Measurements from ENCODE around the gene TRIM54.
"Not testable (repeated sequence)": the region's sequence is repeated elsewhere in the genome, so short reads cannot be mapped to it uniquely, and the experiment has no call there.

Gene TRIM54

DNA sequence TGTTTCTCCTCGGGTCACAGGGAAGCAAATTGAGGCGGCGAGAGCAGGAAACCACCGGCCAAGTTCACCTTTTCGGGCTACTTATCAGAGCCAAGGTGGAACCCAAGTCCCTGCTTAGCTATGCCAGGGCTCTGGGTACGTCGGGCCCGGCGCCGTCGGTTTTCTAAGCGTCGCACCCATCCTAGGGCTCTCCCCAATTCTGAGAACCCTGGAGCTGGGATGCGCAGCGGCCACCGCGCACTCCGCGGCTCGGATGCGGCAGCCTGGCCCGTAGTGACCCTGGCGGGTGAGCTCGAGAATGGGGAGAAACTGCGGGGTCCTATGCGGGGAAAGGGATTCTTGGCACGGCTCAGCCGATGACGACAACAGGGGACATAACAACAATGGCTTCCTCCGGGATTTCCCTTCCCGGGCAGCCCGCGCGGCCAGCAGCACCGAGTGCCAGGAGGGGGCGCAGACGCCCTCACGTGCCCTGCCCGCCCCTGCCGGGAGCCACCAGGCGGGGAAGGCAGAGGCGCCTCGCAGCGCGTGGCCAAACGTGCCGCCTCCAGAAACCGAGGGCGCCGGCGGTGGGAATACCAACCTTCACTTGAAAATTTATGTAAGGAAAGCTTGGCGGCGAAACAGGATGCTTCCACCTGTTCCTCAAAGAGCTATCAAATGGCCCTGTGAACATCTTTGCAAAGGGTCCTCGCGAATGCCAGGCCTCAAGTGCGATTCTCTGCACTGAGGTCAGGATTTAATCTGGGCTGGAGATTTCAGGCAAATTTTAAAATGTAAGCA lies 17.3 kb upstream of the TRIM54 start:
- Histone ChIP-seq H3K9ac (ENCODE audit: low read depth in 1 of 2, low read length in 2 of 2) (peak overlapping the region in 1 of 2 donors; percentile 10), H3K36me3 (ENCODE audit: control insufficient read depth in 2 of 2, insufficient read depth in 2 of 2, low read length in 2 of 2) (no peaks in the 10 kb centered on the region), H3K9me3 (ENCODE audit: control insufficient read depth in 2 of 2, low read length in 2 of 2) (no peaks in the 10 kb centered on the region), H3K27ac (ENCODE audit: low read depth in 2 of 2, low read length in 2 of 2) (no peak overlapping the region), H3K4me3 (ENCODE audit: low read length in 2 of 2) (peak overlapping the region; percentile 48), H3K4me1 (ENCODE audit: control insufficient read depth in 2 of 2, insufficient read depth in 2 of 2, low read length in 2 of 2) (peaks cover 15 to 18% of the 10 kb centered on the region in 2 donors), H3K27me3 (ENCODE audit: control insufficient read depth in 2 of 2, insufficient read depth in 2 of 2, low read length in 2 of 2) (peaks cover 57 to 62% of the 10 kb centered on the region in 2 donors)

GRCh38 chr2:27265536-27265870 lies 16.7 kb upstream of the TRIM54 start:
- Histone ChIP-seq H3K4me3 (ENCODE audit: low read length in 2 of 2) (no peak overlapping the region), H3K4me1 (ENCODE audit: control insufficient read depth in 2 of 2, insufficient read depth in 2 of 2, low read length in 2 of 2) (peaks cover 15 to 18% of the 10 kb centered on the region in 2 donors), H3K36me3 (ENCODE audit: control insufficient read depth in 2 of 2, insufficient read depth in 2 of 2, low read length in 2 of 2) (no peaks in the 10 kb centered on the region), H3K27ac (ENCODE audit: low read depth in 2 of 2, low read length in 2 of 2) (no peak overlapping the region), H3K27me3 (ENCODE audit: control insufficient read depth in 2 of 2, insufficient read depth in 2 of 2, low read length in 2 of 2) (peaks cover 52 to 57% of the 10 kb centered on the region in 2 donors), H3K9me3 (ENCODE audit: control insufficient read depth in 2 of 2, low read length in 2 of 2) (no peaks in the 10 kb centered on the region), H3K9ac (ENCODE audit: low read depth in 1 of 2, low read length in 2 of 2) (no peak overlapping the region)

DNA sequence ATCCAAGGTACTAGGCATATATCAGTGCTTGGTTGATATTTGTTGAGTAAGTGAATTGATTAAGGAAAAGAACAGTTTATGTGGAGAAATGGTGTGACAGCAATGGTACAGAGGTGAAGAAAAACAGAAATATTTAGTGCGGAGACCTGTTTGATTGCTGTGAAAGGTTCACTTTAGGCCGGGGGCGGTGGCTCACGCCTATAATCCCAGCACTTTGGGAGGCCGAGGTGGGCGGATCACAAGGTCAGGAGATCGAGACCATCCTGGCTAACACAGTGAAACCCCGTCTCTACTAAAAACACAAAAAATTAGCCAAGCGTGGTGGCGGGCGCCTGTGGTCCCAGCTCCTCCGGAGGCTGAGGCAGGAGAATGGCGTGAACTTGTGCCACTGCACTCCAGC lies 13.9 kb upstream of the TRIM54 start:
- not testable (repeated sequence) for H3K9me3 ChIP-seq (ENCODE audit: control insufficient read depth in 2 of 2, low read length in 2 of 2); H3K9ac ChIP-seq (ENCODE audit: low read depth in 1 of 2, low read length in 2 of 2); H3K4me3 ChIP-seq (ENCODE audit: low read length in 2 of 2); H3K27ac ChIP-seq (ENCODE audit: low read depth in 2 of 2, low read length in 2 of 2); H3K36me3 ChIP-seq (ENCODE audit: control insufficient read depth in 2 of 2, insufficient read depth in 2 of 2, low read length in 2 of 2)
- H3K4me1 ChIP-seq (ENCODE audit: control insufficient read depth in 2 of 2, insufficient read depth in 2 of 2, low read length in 2 of 2) = peaks cover 8 to 12% of the 10 kb centered on the region in 2 donors
- peaks cover 35 to 40% of the 10 kb centered on the region in 2 donors for H3K27me3 ChIP-seq (ENCODE audit: control insufficient read depth in 2 of 2, insufficient read depth in 2 of 2, low read length in 2 of 2)

DNA sequence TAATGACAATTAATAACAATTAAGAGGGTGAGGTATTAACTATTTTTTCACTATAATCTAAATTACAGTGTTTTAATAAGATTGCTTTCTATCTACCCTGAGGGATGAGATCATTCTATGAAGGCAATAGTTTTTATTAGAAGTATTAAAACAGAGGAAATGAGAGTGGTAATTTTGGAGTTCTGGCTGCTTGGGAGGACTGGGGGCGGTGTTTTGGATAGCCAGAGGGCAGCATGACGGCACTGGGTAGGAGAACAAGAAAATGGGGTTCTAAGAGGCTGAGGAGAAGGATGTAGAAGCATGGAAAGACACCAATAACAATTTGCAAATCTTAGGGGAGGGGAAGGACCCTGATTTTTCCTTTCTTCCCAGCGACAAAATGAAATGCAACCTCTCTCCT lies 12.1 kb upstream of the TRIM54 start:
- no peak overlapping the region for H3K9ac ChIP-seq (ENCODE audit: low read depth in 1 of 2, low read length in 2 of 2)
- no peak overlapping the region for H3K4me3 ChIP-seq (ENCODE audit: low read length in 2 of 2)
- H3K27me3 ChIP-seq (ENCODE audit: control insufficient read depth in 2 of 2, insufficient read depth in 2 of 2, low read length in 2 of 2) = peaks cover 19 to 22% of the 10 kb centered on the region in 2 donors
- H3K36me3 ChIP-seq (ENCODE audit: control insufficient read depth in 2 of 2, insufficient read depth in 2 of 2, low read length in 2 of 2) = no peaks in the 10 kb centered on the region
- H3K27ac ChIP-seq (ENCODE audit: low read depth in 2 of 2, low read length in 2 of 2) = no peak overlapping the region
- no peaks in the 10 kb centered on the region for H3K9me3 ChIP-seq (ENCODE audit: control insufficient read depth in 2 of 2, low read length in 2 of 2)
- H3K4me1 ChIP-seq (ENCODE audit: control insufficient read depth in 2 of 2, insufficient read depth in 2 of 2, low read length in 2 of 2) = no peaks in the 10 kb centered on the region

GRCh38 chr2:27270670-27271069 lies 11.6 kb upstream of the TRIM54 start:
- Histone ChIP-seq H3K4me3 (ENCODE audit: low read length in 2 of 2) (no peak overlapping the region), H3K27me3 (ENCODE audit: control insufficient read depth in 2 of 2, insufficient read depth in 2 of 2, low read length in 2 of 2) (peaks cover 16 to 17% of the 10 kb centered on the region in 2 donors), H3K27ac (ENCODE audit: low read depth in 2 of 2, low read length in 2 of 2) (no peak overlapping the region), H3K4me1 (ENCODE audit: control insufficient read depth in 2 of 2, insufficient read depth in 2 of 2, low read length in 2 of 2) (no peaks in the 10 kb centered on the region), H3K9me3 (ENCODE audit: control insufficient read depth in 2 of 2, low read length in 2 of 2) (no peaks in the 10 kb centered on the region), H3K9ac (ENCODE audit: low read depth in 1 of 2, low read length in 2 of 2) (no peak overlapping the region), H3K36me3 (ENCODE audit: control insufficient read depth in 2 of 2, insufficient read depth in 2 of 2, low read length in 2 of 2) (no peaks in the 10 kb centered on the region)

GRCh38 chr2:27271631-27272340 lies 10.4 kb upstream of the TRIM54 start:
- Histone ChIP-seq H3K9me3 (ENCODE audit: control insufficient read depth in 2 of 2, low read length in 2 of 2) (no peaks in the 10 kb centered on the region), H3K27me3 (ENCODE audit: control insufficient read depth in 2 of 2, insufficient read depth in 2 of 2, low read length in 2 of 2) (peaks cover 10 to 11% of the 10 kb centered on the region in 2 donors), H3K4me1 (ENCODE audit: control insufficient read depth in 2 of 2, insufficient read depth in 2 of 2, low read length in 2 of 2) (no peaks in the 10 kb centered on the region), H3K9ac (ENCODE audit: low read depth in 1 of 2, low read length in 2 of 2) (no peak overlapping the region), H3K27ac (ENCODE audit: low read depth in 2 of 2, low read length in 2 of 2) (no peak overlapping the region), H3K36me3 (ENCODE audit: control insufficient read depth in 2 of 2, insufficient read depth in 2 of 2, low read length in 2 of 2) (no peaks in the 10 kb centered on the region), H3K4me3 (ENCODE audit: low read length in 2 of 2) (no peak overlapping the region)

- H3K27me3 ChIP-seq (ENCODE audit: control insufficient read depth in 2 of 2, insufficient read depth in 2 of 2, low read length in 2 of 2) = peaks cover 4 to 11% of the 10 kb centered on the region in 2 donors
- H3K4me1 ChIP-seq (ENCODE audit: control insufficient read depth in 2 of 2, insufficient read depth in 2 of 2, low read length in 2 of 2); H3K9ac ChIP-seq (ENCODE audit: low read depth in 1 of 2, low read length in 2 of 2); H3K27ac ChIP-seq (ENCODE audit: low read depth in 2 of 2, low read length in 2 of 2); H3K9me3 ChIP-seq (ENCODE audit: control insufficient read depth in 2 of 2, low read length in 2 of 2); H3K36me3 ChIP-seq (ENCODE audit: control insufficient read depth in 2 of 2, insufficient read depth in 2 of 2, low read length in 2 of 2); H3K4me3 ChIP-seq (ENCODE audit: low read length in 2 of 2): not testable (repeated sequence)
Measured at GRCh38 chr2:27272537-27273522, 9.4 kb upstream of the TRIM54 start.

DNA sequence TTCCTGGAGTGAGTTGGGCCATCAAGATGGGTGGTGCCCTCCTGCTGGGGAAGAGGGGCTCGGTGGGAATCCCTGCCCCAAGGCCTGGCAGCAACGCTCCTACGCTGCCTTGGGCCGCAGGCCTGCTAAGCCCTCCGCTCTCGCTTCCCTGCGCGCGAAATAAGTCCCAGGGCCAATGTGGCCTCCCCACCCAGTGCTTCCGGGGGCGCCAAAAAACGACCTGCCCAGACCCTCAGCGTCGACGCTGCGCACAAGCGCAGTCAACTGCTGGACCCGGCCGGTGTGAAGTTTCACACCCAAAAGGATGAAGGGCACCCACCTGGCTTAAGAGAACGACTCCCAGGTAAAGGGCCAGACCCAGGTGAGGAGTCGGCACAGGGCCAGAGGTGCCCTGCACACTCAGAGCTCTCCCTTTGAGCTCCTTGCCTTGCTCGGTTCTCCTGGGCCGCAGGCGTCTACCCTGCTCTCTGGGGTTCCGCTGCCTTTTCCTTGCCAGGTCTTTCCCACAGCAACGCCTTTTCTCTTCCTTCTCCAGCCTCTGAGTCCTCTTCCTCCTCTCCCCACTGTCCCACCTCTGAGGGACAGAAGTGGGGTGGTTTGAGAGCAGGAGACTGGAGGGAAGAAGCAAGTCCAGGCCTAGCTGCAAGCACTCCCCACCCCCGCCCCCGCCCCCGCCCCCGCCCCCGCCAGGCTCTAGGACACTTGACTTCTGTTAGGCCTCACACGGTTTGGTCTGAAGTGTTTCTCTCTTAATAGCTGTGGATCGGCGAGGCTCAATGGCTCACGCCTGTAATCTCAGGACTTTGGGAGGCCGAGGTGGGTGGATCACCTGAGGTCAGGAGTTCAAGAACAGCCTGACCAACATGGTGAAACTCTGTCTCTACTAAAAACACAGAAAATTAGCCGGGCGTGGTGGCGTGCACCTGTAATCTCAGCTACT lies 6.7 kb upstream of the TRIM54 start, which contains the start of gene DNAJC5G:
Gene DNAJC5G, plus strand, starts transcription at position 223 of the 940 bp plus-strand sequence. CDS start 1,296 bp downstream, outside the sequence.
- H3K4me3 ChIP-seq (ENCODE audit: low read length in 2 of 2) = no peak within 1 kb of the TSS
- no peaks in the 10 kb centered on the region for H3K9me3 ChIP-seq (ENCODE audit: control insufficient read depth in 2 of 2, low read length in 2 of 2)
- no peak within 1 kb of the TSS for H3K9ac ChIP-seq (ENCODE audit: low read depth in 1 of 2, low read length in 2 of 2)
- no peaks in the 10 kb centered on the region for H3K36me3 ChIP-seq (ENCODE audit: control insufficient read depth in 2 of 2, insufficient read depth in 2 of 2, low read length in 2 of 2)
- no peaks in the 10 kb centered on the region for H3K4me1 ChIP-seq (ENCODE audit: control insufficient read depth in 2 of 2, insufficient read depth in 2 of 2, low read length in 2 of 2)
- peaks cover 6 to 11% of the 10 kb centered on the region in 2 donors for H3K27me3 ChIP-seq (ENCODE audit: control insufficient read depth in 2 of 2, insufficient read depth in 2 of 2, low read length in 2 of 2)
- no peak within 1 kb of the TSS for H3K27ac ChIP-seq (ENCODE audit: low read depth in 2 of 2, low read length in 2 of 2)

GRCh38 chr2:27278010-27278409 lies 4.2 kb upstream of the TRIM54 start:
- Histone ChIP-seq H3K9me3 (ENCODE audit: control insufficient read depth in 2 of 2, low read length in 2 of 2) (no peaks in the 10 kb centered on the region), H3K27me3 (ENCODE audit: control insufficient read depth in 2 of 2, insufficient read depth in 2 of 2, low read length in 2 of 2) (peaks cover 4 to 6% of the 10 kb centered on the region in 2 donors)

More at GRCh38 chr2:27278010-27278409, 4.2 kb upstream of the TRIM54 start:
- H3K27ac ChIP-seq (ENCODE audit: low read depth in 2 of 2, low read length in 2 of 2) = no peak overlapping the region
- H3K4me3 ChIP-seq (ENCODE audit: low read length in 2 of 2) = no peak overlapping the region
- H3K4me1 ChIP-seq (ENCODE audit: control insufficient read depth in 2 of 2, insufficient read depth in 2 of 2, low read length in 2 of 2) = no peaks in the 10 kb centered on the region
- H3K36me3 ChIP-seq (ENCODE audit: control insufficient read depth in 2 of 2, insufficient read depth in 2 of 2, low read length in 2 of 2) = no peaks in the 10 kb centered on the region
- H3K9ac ChIP-seq (ENCODE audit: low read depth in 1 of 2, low read length in 2 of 2) = no peak overlapping the region

Measured in mucosa of rectum (tissue), 2 donors.